MCF 10A (cell line): ENCODE measurements around the gene KCNH6. TPM values are rescaled to one million over a fixed set of nuclear protein-coding genes. Genes with fewer than 3 reads are reported as not detected.

Experiments
- BruUV-seq: library from RNA; stranded (reverse); fragments of 400-500 nt; replicated peaks from 2 replicates; lab custom pipeline; 2021; lab: Mats Ljungman, UMichigan
- CTCF ChIA-PET: fragments of 300-600 bp; sonication (Branson Sonifier 250); formaldehyde crosslinking; extraction: SDS; loops from one replicate; lab custom pipeline; 2021; ENCODE audit warnings: antibody characterized with exemption, inconsistent platforms; lab: Yijun Ruan, JAX
- POLR2A ChIA-PET: fragments of 300-600, 350-650 bp; sonication (Branson Sonifier 250); formaldehyde crosslinking; extraction: SDS; loops from one replicate; lab custom pipeline; 2020; ENCODE audit warnings: antibody characterized with exemption, inconsistent platforms; lab: Yijun Ruan, JAX
- DNase-seq: peaks from one replicate; pipeline ENCODE4 v3.0.0-alpha.2; 2018; ENCODE audit not compliant: unreplicated experiment
- H3K27ac Mint-ChIP-seq: one replicate; pipeline ENCODE4 v1.8.0; 2022; ENCODE audit warnings: mild to moderate bottlenecking, low read depth, mixed read lengths; ENCODE audit not compliant: unreplicated experiment
- H3K27me3 Mint-ChIP-seq: one replicate; pipeline ENCODE4 v1.8.0; 2022; ENCODE audit warnings: mixed read lengths; ENCODE audit not compliant: insufficient read depth, unreplicated experiment
- H3K36me3 Mint-ChIP-seq: one replicate; pipeline ENCODE4 v1.8.0; 2022; ENCODE audit warnings: mild to moderate bottlenecking, moderate library complexity, mixed read lengths; ENCODE audit not compliant: insufficient read depth, unreplicated experiment
- H3K4me1 Mint-ChIP-seq: one replicate; pipeline ENCODE4 v1.8.0; 2022; ENCODE audit warnings: mixed read lengths; ENCODE audit not compliant: insufficient read depth, unreplicated experiment
- H3K4me3 Mint-ChIP-seq: one replicate; pipeline ENCODE4 v1.8.0; 2022; ENCODE audit warnings: mild to moderate bottlenecking, moderate library complexity, mixed read lengths; ENCODE audit not compliant: unreplicated experiment
- H3K9me3 Mint-ChIP-seq: one replicate; pipeline ENCODE4 v1.8.0; 2022; ENCODE audit warnings: mixed read lengths; ENCODE audit not compliant: unreplicated experiment
- intact Hi-C: fragments of 100-400 bp; cut with micrococcal nuclease; formaldehyde crosslinking; loops from 2 replicates; pipeline ENCODE4 v1.14.1; 2022
- total RNA-seq: library from RNA; stranded (reverse); gene quantifications from 2 replicates; pipeline ENCODE4 v1.2.3, GENCODE V29; 2022
- TF ChIP-seq, protein P1 (sequence below): fragments of 200-600 bp; IDR thresholded peaks from one replicate; pipeline ENCODE4 v1.8.0; 2022; ENCODE audit warnings: antibody characterized with exemption, mild to moderate bottlenecking; ENCODE audit not compliant: unreplicated experiment

KCNH6 gene
- total RNA-seq, 1 experiment from 2014 or later: not detected

DNA sequence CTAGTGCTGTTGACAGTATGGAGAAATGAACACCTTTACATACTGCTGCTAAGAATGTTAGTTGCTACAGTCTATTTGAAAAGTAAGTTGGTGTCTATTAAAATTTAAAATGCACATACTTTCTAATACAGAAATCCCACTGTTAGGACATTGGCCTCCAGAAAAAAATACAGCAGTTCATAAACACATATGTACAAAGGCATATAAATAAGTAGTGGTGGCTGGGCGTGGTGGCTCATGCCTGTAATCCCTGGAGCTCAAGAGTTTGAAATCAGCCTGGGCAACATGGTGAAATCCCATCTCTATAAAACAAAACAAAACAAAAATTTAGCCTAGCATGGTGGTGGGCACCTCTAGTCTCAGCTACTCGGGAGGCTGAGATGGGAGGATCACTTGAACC lies 40.2 kb downstream of the KCNH6 start:
- CTCF ChIA-PET: no interaction called here
- H3K9me3 Mint-ChIP-seq: no peaks in the 10 kb centered on the region

GRCh38 chr17:63564562-63564961 lies 41.4 kb downstream of the KCNH6 start:
- Mint-ChIP-seq H3K4me3 (no peak overlapping the region), H3K9me3 (no peaks in the 10 kb centered on the region), H3K36me3 (peaks cover 13% of the 10 kb centered on the region), H3K27me3 (no peaks in the 10 kb centered on the region), H3K4me1 (peaks cover 6% of the 10 kb centered on the region), H3K27ac (no peak overlapping the region)
- ChIA-PET POLR2A (interaction anchor here (1.4 to 5.6 kb wide), 3 partner anchors 10 to 37 kb away, joined by 5 to 29 read pairs (median 7); partner anchors contain the start of gene DCAF7), CTCF (interaction anchor here (0.6 to 1.3 kb wide), 4 partner anchors 11 to 139 kb away, joined by 3 read pairs; no protein-coding TSS in a partner anchor)
- no TSS peak for BruUV-seq
- no peak for DNase-seq
- intact Hi-C loops: no loop called here
- TF ChIP-seq, protein P1, sequence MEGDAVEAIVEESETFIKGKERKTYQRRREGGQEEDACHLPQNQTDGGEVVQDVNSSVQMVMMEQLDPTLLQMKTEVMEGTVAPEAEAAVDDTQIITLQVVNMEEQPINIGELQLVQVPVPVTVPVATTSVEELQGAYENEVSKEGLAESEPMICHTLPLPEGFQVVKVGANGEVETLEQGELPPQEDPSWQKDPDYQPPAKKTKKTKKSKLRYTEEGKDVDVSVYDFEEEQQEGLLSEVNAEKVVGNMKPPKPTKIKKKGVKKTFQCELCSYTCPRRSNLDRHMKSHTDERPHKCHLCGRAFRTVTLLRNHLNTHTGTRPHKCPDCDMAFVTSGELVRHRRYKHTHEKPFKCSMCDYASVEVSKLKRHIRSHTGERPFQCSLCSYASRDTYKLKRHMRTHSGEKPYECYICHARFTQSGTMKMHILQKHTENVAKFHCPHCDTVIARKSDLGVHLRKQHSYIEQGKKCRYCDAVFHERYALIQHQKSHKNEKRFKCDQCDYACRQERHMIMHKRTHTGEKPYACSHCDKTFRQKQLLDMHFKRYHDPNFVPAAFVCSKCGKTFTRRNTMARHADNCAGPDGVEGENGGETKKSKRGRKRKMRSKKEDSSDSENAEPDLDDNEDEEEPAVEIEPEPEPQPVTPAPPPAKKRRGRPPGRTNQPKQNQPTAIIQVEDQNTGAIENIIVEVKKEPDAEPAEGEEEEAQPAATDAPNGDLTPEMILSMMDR: no peak

More for the DNA sequence above, 40.2 kb downstream of the KCNH6 start:
- POLR2A ChIA-PET: interaction anchor here (1.3 kb wide), 1 partner anchor 13 kb away, joined by 3 read pairs; the partner anchor contains the start of gene DCAF7
- Mint-ChIP-seq H3K4me1 (peaks cover 6% of the 10 kb centered on the region), H3K27me3 (no peaks in the 10 kb centered on the region), H3K27ac (no peak overlapping the region), H3K36me3 (peaks cover 13% of the 10 kb centered on the region), H3K4me3 (no peak overlapping the region)
- intact Hi-C loops: no loop called here
- BruUV-seq: no TSS peak
- TF ChIP-seq, protein P1: no peak
- DNase-seq: no peak

- ChIA-PET CTCF (interaction anchor here (2.2 kb wide), 1 partner anchor 45 kb away, joined by 7 read pairs; no protein-coding TSS in a partner anchor), POLR2A (interaction anchor here (5.6 kb wide), 1 partner anchor 15 kb away, joined by 29 read pairs; the partner anchor contains the start of gene DCAF7)
- H3K27me3 Mint-ChIP-seq: no peaks in the 10 kb centered on the region
- H3K4me3 Mint-ChIP-seq: no peak overlapping the region
- peaks cover 8% of the 10 kb centered on the region for H3K36me3 Mint-ChIP-seq
- H3K4me1 Mint-ChIP-seq: peaks cover 7% of the 10 kb centered on the region
- intact Hi-C loops: no loop called here
- no TSS peak for BruUV-seq
- TF ChIP-seq, protein P1: no peak
- H3K9me3 Mint-ChIP-seq: no peaks in the 10 kb centered on the region
- no peak overlapping the region for H3K27ac Mint-ChIP-seq
- DNase-seq: no peak
These were observed 44.1 kb downstream of the KCNH6 start for GRCh38 chr17:63567229-63567628.

GRCh38 chr17:63568563-63568962 lies 45.4 kb downstream of the KCNH6 start:
- Mint-ChIP-seq H3K9me3 (no peaks in the 10 kb centered on the region), H3K4me3 (no peak overlapping the region), H3K4me1 (peaks cover 13% of the 10 kb centered on the region), H3K27ac (no peak overlapping the region), H3K36me3 (peaks cover 8% of the 10 kb centered on the region), H3K27me3 (no peaks in the 10 kb centered on the region)
- ChIA-PET POLR2A (interaction anchor here (0.6 to 5.6 kb wide), 3 partner anchors 17 to 122 kb away, joined by 3 to 29 read pairs (median 3); partner anchors contain the start of gene DCAF7), CTCF (interaction anchor here (0.5 to 1.6 kb wide), 7 partner anchors 9 to 1517 kb away, joined by 3 to 6 read pairs (median 3); no protein-coding TSS in a partner anchor)
- TF ChIP-seq, protein P1: no peak
- intact Hi-C loops: no loop called here
- no TSS peak for BruUV-seq
- no peak for DNase-seq
